HUES6 (cell line): ENCODE data around the gene TTC39C.
"Not testable (repeated sequence)": the region's sequence is repeated elsewhere in the genome, so short reads cannot be mapped to it uniquely, and the experiment has no call there.

Source experiments
- H3K27ac ChIP-seq: 2 replicates; pipeline ENCODE4 v1.7.0; 2013; ENCODE audit warnings: low read depth, mild to moderate bottlenecking, low read length, inconsistent platforms
- H3K27me3 ChIP-seq: 2 replicates; pipeline ENCODE4 v1.6.1; 2013; ENCODE audit warnings: low read length; ENCODE audit not compliant: control insufficient read depth, insufficient read depth
- H3K36me3 ChIP-seq: 2 replicates; pipeline ENCODE4 v1.6.1; 2013; ENCODE audit warnings: low read length; ENCODE audit not compliant: control insufficient read depth, insufficient read depth
- H3K4me1 ChIP-seq: 2 replicates; pipeline ENCODE4 v1.6.1; 2013; ENCODE audit warnings: low read length; ENCODE audit not compliant: control insufficient read depth, insufficient read depth
- H3K4me3 ChIP-seq: 2 replicates; pipeline ENCODE4 v1.5.1; 2013; ENCODE audit warnings: low read depth, low read length
- H3K9ac ChIP-seq: one replicate; pipeline ENCODE4 v1.6.1; 2013; ENCODE audit warnings: mild to moderate bottlenecking, low read length
- H3K9me3 ChIP-seq: 2 replicates; pipeline ENCODE4 v1.6.1; 2013; ENCODE audit warnings: low read depth, low read length; ENCODE audit not compliant: control insufficient read depth, insufficient read depth

TTC39C gene

GRCh38 chr18:24021505-24021904 is 7.0 kb downstream of the TTC39C start:
- peaks cover 45% of the 10 kb centered on the region for H3K4me1 ChIP-seq

GRCh38 chr18:24022161-24022560 is 7.6 kb downstream of the TTC39C start:
- peaks cover 39% of the 10 kb centered on the region for H3K4me1 ChIP-seq
- H3K9me3 ChIP-seq, result no peaks in the 10 kb centered on the region
- H3K27ac ChIP-seq, result no peak overlapping the region
- H3K36me3 ChIP-seq, result no peaks in the 10 kb centered on the region
- H3K4me3 ChIP-seq, result no peak overlapping the region
- H3K27me3 ChIP-seq, result no peaks in the 10 kb centered on the region
- no peak overlapping the region for H3K9ac ChIP-seq

More at GRCh38 chr18:24021505-24021904, 7.0 kb downstream of the TTC39C start:
- no peak overlapping the region for H3K9ac ChIP-seq
- H3K36me3 ChIP-seq, result no peaks in the 10 kb centered on the region
- no peak overlapping the region for H3K4me3 ChIP-seq
- H3K27me3 ChIP-seq, result no peaks in the 10 kb centered on the region; the same call in 1 of the 2 replicates
- no peak overlapping the region for H3K27ac ChIP-seq
- no peaks in the 10 kb centered on the region for H3K9me3 ChIP-seq

GRCh38 chr18:24023185-24023814 is 8.7 kb downstream of the TTC39C start:
- no peak overlapping the region for H3K4me3 ChIP-seq
- no peak overlapping the region for H3K9ac ChIP-seq
- no peaks in the 10 kb centered on the region for H3K27me3 ChIP-seq
- H3K36me3 ChIP-seq, result no peaks in the 10 kb centered on the region
- H3K4me1 ChIP-seq, result peaks cover 32% of the 10 kb centered on the region
- no peaks in the 10 kb centered on the region for H3K9me3 ChIP-seq
- H3K27ac ChIP-seq, result no peak overlapping the region

GRCh38 chr18:24024425-24024824 is 9.9 kb downstream of the TTC39C start:
- Histone ChIP-seq H3K9ac (no peak overlapping the region), H3K4me1 (peaks cover 26% of the 10 kb centered on the region), H3K36me3 (no peaks in the 10 kb centered on the region), H3K4me3 (no peak overlapping the region), H3K27ac (no peak overlapping the region), H3K27me3 (no peaks in the 10 kb centered on the region), H3K9me3 (no peaks in the 10 kb centered on the region)

GRCh38 chr18:24026457-24026856 is 11.9 kb downstream of the TTC39C start:
- Histone ChIP-seq H3K27ac (no peak overlapping the region), H3K4me3 (no peak overlapping the region), H3K9me3 (no peaks in the 10 kb centered on the region), H3K9ac (no peak overlapping the region), H3K27me3 (no peaks in the 10 kb centered on the region), H3K36me3 (no peaks in the 10 kb centered on the region), H3K4me1 (peaks cover 21% of the 10 kb centered on the region; the same call in 1 of the 2 replicates)

GRCh38 chr18:24027156-24027827 is 12.7 kb downstream of the TTC39C start:
- Histone ChIP-seq H3K27me3 (no peaks in the 10 kb centered on the region), H3K4me3 (no peak overlapping the region), H3K36me3 (no peaks in the 10 kb centered on the region), H3K9ac (no peak overlapping the region), H3K4me1 (peaks cover 20% of the 10 kb centered on the region; the same call in 1 of the 2 replicates), H3K27ac (no peak overlapping the region), H3K9me3 (no peaks in the 10 kb centered on the region)

GRCh38 chr18:24028946-24029345 is 14.4 kb downstream of the TTC39C start:
- H3K27ac ChIP-seq, H3K4me3 ChIP-seq, H3K4me1 ChIP-seq, H3K36me3 ChIP-seq, H3K27me3 ChIP-seq, H3K9me3 ChIP-seq, H3K9ac ChIP-seq: not testable (repeated sequence)

GRCh38 chr18:24031318-24031717 is 16.8 kb downstream of the TTC39C start:
- H3K4me1 ChIP-seq, result peaks cover 4% of the 10 kb centered on the region; the same call in 1 of the 2 replicates
- no peaks in the 10 kb centered on the region for H3K9me3 ChIP-seq
- H3K9ac ChIP-seq, result no peak overlapping the region
- H3K27ac ChIP-seq, result no peak overlapping the region
- no peaks in the 10 kb centered on the region for H3K27me3 ChIP-seq
- H3K4me3 ChIP-seq, result no peak overlapping the region
- no peaks in the 10 kb centered on the region for H3K36me3 ChIP-seq

- H3K9me3 ChIP-seq, result no peaks in the 10 kb centered on the region
- no peak overlapping the region for H3K9ac ChIP-seq
- H3K4me1 ChIP-seq, result peaks cover 4% of the 10 kb centered on the region; the same call in 1 of the 2 replicates
- H3K4me3 ChIP-seq, result no peak overlapping the region
- H3K36me3 ChIP-seq, result no peaks in the 10 kb centered on the region
- no peak overlapping the region for H3K27ac ChIP-seq
- H3K27me3 ChIP-seq, result no peaks in the 10 kb centered on the region
Observed at GRCh38 chr18:24031916-24032315, 17.4 kb downstream of the TTC39C start.

GRCh38 chr18:24033641-24034412 is 19.3 kb downstream of the TTC39C start:
- no peak overlapping the region for H3K9ac ChIP-seq
- H3K36me3 ChIP-seq, result no peaks in the 10 kb centered on the region
- H3K4me3 ChIP-seq, result no peak overlapping the region
- H3K9me3 ChIP-seq, result no peaks in the 10 kb centered on the region
- no peaks in the 10 kb centered on the region for H3K27me3 ChIP-seq
- H3K27ac ChIP-seq, result no peak overlapping the region
- H3K4me1 ChIP-seq, result no peaks in the 10 kb centered on the region; the same call in 1 of the 2 replicates

GRCh38 chr18:24035316-24035715 is 20.8 kb downstream of the TTC39C start:
- Histone ChIP-seq H3K4me1 (no peaks in the 10 kb centered on the region), H3K9ac (no peak overlapping the region), H3K27me3 (no peaks in the 10 kb centered on the region), H3K9me3 (no peaks in the 10 kb centered on the region), H3K36me3 (no peaks in the 10 kb centered on the region), H3K27ac (no peak overlapping the region), H3K4me3 (no peak overlapping the region)
